AG09309 (cell line): ENCODE results near the gene DAW1.

Source experiments
- DNase-seq: peaks from one replicate; pipeline ENCODE4 v3.0.0-alpha.2; 2010; ENCODE audit warnings: low read depth
- H3K4me3 ChIP-seq: 2 replicates; pipeline ENCODE4 v1.5.1; 2011; ENCODE audit warnings: mild to moderate bottlenecking, low read depth, low read length, moderate library complexity; ENCODE audit not compliant: control insufficient read depth
- TF ChIP-seq, protein P1 (sequence below): IDR thresholded peaks from 2 replicates; pipeline ENCODE4 v1.5.1; 2011; ENCODE audit warnings: mild to moderate bottlenecking, low read depth, low read length, inconsistent platforms; ENCODE audit not compliant: insufficient read depth, control insufficient read depth; ENCODE audit errors: missing control alignments

DAW1 gene

DNA sequence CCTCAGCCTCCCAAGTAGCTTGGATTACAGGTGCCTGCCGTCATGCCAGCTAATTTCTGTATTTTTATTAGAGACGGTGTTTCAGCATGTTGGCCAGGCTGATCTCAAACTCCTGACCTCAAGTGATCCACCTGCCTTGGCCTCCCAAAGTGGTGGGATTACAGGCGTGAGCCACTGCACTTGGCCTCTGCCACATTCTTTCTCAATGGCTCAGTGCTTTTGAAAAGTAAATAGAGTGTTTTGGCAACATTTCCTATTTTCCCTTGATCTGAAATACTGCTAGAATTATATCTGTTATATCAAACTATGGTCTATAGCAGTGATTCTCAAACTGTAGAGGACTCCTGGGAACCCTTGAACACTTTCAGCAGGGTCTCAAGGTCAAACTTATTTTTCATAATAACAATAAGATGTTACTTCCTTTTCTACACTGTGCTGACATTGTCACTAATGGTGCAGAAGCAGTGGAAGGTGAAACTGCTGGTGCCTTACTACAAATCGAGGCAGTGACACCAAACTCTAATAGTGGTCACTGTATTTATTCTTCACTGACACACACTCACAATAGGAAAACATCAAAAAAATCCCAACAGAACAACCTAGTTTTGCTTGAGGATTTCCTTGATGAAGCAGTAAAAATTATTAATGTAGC lies 10.6 kb downstream of the DAW1 start:
- TF ChIP-seq, protein P1, sequence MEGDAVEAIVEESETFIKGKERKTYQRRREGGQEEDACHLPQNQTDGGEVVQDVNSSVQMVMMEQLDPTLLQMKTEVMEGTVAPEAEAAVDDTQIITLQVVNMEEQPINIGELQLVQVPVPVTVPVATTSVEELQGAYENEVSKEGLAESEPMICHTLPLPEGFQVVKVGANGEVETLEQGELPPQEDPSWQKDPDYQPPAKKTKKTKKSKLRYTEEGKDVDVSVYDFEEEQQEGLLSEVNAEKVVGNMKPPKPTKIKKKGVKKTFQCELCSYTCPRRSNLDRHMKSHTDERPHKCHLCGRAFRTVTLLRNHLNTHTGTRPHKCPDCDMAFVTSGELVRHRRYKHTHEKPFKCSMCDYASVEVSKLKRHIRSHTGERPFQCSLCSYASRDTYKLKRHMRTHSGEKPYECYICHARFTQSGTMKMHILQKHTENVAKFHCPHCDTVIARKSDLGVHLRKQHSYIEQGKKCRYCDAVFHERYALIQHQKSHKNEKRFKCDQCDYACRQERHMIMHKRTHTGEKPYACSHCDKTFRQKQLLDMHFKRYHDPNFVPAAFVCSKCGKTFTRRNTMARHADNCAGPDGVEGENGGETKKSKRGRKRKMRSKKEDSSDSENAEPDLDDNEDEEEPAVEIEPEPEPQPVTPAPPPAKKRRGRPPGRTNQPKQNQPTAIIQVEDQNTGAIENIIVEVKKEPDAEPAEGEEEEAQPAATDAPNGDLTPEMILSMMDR, result no peak
- no peak overlapping the region for H3K4me3 ChIP-seq
- DNase-seq, result no peak

DNA sequence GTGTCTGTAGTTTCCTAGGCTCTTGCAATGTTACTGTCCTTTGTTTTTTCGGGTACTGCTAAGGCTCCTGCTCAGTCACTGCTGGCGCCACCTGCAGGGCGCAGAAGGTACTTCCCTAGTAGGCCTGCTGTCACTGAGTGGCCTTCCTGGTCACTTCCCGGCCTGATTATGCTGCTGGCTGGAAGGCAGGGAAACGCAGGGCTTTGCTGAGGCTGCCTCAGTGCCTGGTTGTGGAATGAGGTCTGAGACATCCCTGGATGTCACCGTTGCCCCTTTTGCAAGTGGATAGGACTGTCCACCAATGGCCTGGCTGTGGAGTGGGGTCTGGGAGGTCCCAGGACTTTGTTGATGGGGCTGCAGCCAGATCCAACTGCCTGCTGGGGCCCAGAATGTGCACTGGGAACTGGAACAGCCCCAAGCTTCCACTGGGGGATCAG lies 13.1 kb downstream of the DAW1 start:
- peak; percentile 21 for DNase-seq
- TF ChIP-seq, protein P1, result peak; percentile 96
- no peak overlapping the region for H3K4me3 ChIP-seq

DNA sequence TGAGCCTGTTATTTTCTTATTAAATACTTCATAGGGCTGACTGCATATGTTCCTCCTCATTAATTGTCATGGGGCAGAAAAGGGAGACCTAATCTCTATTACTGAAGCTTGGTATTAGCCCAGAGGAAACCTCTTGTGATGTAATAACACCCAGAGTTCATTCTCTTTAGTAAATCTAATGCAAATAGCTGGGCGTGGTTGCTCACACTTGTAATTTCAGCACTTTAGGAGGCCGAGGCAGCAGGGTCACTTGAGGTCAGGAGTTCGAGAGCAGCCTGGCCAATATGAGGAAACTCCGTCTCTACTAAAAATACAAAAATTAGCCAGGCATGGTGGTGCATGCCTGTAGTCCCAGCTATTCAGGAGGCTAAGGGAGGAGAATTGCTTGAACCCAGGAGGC lies 14.7 kb downstream of the DAW1 start:
- H3K4me3 ChIP-seq, result no peak overlapping the region
- TF ChIP-seq, protein P1, result no peak
- no peak for DNase-seq

DNA sequence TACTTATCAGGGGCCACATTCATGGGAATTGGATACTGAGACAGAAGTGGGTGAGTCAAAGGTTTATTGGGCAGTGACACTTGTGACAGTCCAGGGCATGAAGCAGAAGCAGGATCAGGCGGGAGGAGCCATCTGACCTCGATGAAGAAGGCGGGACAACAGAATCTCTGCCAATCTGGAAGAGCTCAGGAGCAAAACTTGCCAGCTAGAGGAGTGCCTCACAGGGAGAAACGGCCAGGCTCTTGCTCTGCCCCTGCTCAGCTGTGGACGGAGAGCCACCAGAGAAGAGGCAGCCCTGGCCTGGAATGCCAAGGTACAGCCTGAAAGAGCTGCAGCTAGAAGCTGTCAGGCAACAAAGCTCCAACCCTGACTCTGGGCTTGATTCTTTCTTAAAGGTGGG lies 16.9 kb downstream of the DAW1 start:
- TF ChIP-seq, protein P1, result no peak
- no peak overlapping the region for H3K4me3 ChIP-seq
- no peak for DNase-seq

DNA sequence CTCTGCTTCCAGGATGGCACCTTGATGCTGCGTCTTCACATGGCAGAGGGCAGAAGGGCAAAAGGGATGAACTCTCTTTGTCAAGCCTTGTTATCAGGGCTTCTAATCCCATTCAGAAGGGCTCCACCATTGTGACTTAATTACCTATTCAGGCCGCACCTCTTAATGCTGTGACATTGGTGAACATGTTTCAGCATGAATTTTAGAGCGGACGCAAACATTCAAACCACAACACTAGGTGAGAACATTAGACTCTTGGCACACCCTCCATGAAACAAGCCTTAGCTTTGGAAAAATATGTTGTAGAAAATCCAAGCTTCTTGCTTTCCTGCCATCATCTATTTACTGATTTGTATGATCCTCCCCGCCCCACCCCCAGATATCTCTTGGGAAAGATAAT lies 17.9 kb downstream of the DAW1 start:
- DNase-seq, result no peak
- TF ChIP-seq, protein P1, result no peak
- H3K4me3 ChIP-seq, result no peak overlapping the region

DNA sequence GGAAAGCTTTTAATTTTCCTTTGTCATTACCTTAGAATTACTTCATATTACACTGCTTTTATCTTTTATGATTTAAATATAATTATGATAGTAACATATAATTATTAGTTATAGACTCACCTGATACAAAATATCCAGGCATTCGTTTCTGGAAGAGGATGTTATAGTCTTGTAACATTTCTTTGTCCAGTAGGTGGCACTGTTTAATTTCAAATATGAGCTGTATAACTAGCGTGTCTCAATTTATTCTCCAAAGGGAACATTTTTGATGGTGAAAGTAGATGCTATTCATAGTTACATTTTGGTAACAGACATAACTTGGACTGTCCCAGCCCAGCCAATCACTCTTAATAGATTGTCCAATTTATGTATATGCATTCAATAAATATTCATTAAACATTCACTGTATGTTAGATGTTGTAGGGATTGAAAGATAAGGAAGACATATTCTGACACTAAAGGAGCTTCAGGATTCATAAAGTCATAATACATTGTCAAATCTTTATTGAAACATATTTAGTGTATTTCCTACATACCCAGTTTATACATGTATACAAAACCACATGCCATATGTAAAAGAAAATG lies 19.2 kb downstream of the DAW1 start:
- peak; percentile 16 for DNase-seq
- TF ChIP-seq, protein P1, result peak; percentile 36
- no peak overlapping the region for H3K4me3 ChIP-seq

DNA sequence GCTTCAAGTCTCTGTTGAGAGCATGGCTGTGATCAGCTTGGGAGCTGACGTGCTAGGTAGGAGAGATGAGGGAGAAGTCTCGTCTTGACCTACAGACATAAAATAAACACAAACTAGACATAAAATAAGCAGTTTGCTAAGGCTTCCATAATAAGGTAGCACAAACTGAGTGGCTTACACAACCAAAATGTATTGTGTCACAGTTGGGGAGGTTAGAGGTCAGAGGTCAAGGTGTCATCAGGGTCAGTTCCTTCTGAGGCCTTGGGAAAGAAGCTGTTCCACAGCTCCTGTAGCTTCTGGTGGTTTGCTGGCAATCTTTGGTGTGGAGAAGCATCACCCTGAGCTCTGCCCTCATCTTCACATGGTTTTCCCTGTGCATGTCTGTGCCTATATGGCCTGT lies 20.2 kb downstream of the DAW1 start:
- H3K4me3 ChIP-seq, result no peak overlapping the region
- no peak for DNase-seq
- TF ChIP-seq, protein P1, result no peak
